H1 (cell line): ENCODE measurements around the gene EEIG1. TPM values are rescaled to one million over a fixed set of nuclear protein-coding genes. Genes with fewer than 3 reads are reported as not detected.

Source experiments
- CTCF ChIA-PET: fragments of 300-600 bp; sonication (Branson Sonifier 250); formaldehyde crosslinking; loops from one replicate; lab custom pipeline; 2021; ENCODE audit not compliant: partially characterized antibody; lab: Charles Lee
- POLR2A ChIA-PET: fragments of 300-600 bp; sonication (Branson Sonifier 250); formaldehyde crosslinking; loops from one replicate; lab custom pipeline; 2021; ENCODE audit warnings: inconsistent platforms; ENCODE audit not compliant: partially characterized antibody; lab: Charles Lee
- DNase-seq, 2 experiments: peaks; one replicate each; pipeline versions ENCODE4 v3.0.0 to v3.0.0-alpha.2; 2010 to 2022; ENCODE audit warnings: low spot score in 2 of 2, low read depth in 1 of 2, mixed read lengths in 1 of 2
- FAIRE-seq: peaks from 2 replicates; lab custom pipeline; 2011; peaks lifted over from hg19 to GRCh38; lab: Jason Lieb, UNC
- H2AFZ ChIP-seq: 2 replicates; pipeline ENCODE4 v1.8.1; 2012; ENCODE audit warnings: low read length, inconsistent platforms
- H2AK5ac ChIP-seq: 2 replicates; pipeline ENCODE4 v1.6.1; 2013; ENCODE audit warnings: low read depth, low read length
- H2BK120ac ChIP-seq: replicated peaks from 2 replicates; pipeline ENCODE3; 2013; ENCODE audit warnings: low read depth, low read length, inconsistent platforms
- H2BK12ac ChIP-seq: 2 replicates; pipeline ENCODE4 v1.6.1; 2013; ENCODE audit warnings: low read depth, low read length
- H2BK15ac ChIP-seq: 2 replicates; pipeline ENCODE4 v1.6.1; 2013; ENCODE audit warnings: low read length
- H2BK20ac ChIP-seq: 2 replicates; pipeline ENCODE4 v1.6.1; 2013; ENCODE audit warnings: low read length
- H2BK5ac ChIP-seq: 2 replicates; pipeline ENCODE4 v1.6.1; 2013; ENCODE audit warnings: low read depth, low read length
- H3K14ac ChIP-seq: 2 replicates; pipeline ENCODE4 v1.6.1; 2013; ENCODE audit warnings: inconsistent platforms; ENCODE audit not compliant: insufficient read length
- H3K18ac ChIP-seq: 2 replicates; pipeline ENCODE4 v1.6.1; 2013; ENCODE audit warnings: low read length; ENCODE audit errors: extremely low read depth
- H3K23ac ChIP-seq: 2 replicates; pipeline ENCODE4 v1.6.1; 2013; ENCODE audit warnings: inconsistent platforms; ENCODE audit not compliant: insufficient read length
- H3K23me2 ChIP-seq: 2 replicates; pipeline ENCODE4 v1.6.1; 2013; ENCODE audit warnings: low read depth, low read length
- H3K27ac ChIP-seq: 2 replicates; pipeline ENCODE4 v1.6.1; 2011; ENCODE audit warnings: low read depth, low read length, inconsistent platforms
- H3K27me3 ChIP-seq, 4 experiments: replicated peaks in 1 of 4; 1 replicate in 1 of 4; 2 replicates in 3 of 4; pipeline versions ENCODE4 v1.6.1 to v1.8.1; 2011 to 2013; ENCODE audit warnings: low read length in 3 of 4, mild to moderate bottlenecking in 3 of 4, inconsistent platforms in 2 of 4, mixed read lengths in 2 of 4, moderate library complexity in 1 of 4; ENCODE audit not compliant: control insufficient read depth in 3 of 4, insufficient read depth in 3 of 4; ENCODE audit errors: extremely low read depth in 1 of 4
- H3K36me3 ChIP-seq, 4 experiments: 2 replicates each; pipeline versions ENCODE4 v1.6.1 to v1.8.1; 2011 to 2013; ENCODE audit warnings: mild to moderate bottlenecking in 4 of 4, low read length in 3 of 4, moderate library complexity in 2 of 4, control low read depth in 1 of 4, inconsistent platforms in 1 of 4; ENCODE audit not compliant: insufficient read depth in 4 of 4, control insufficient read depth in 2 of 4
- H3K4ac ChIP-seq: replicated peaks from 2 replicates; pipeline ENCODE3; 2013; ENCODE audit warnings: low read length, low read depth, mixed read lengths, inconsistent platforms; ENCODE audit not compliant: insufficient read length
- H3K4me1 ChIP-seq, 4 experiments: replicated peaks in 1 of 4; 1 replicate in 1 of 4; 2 replicates in 3 of 4; pipeline versions ENCODE4 v1.6.1 to v1.8.1; 2011 to 2013; ENCODE audit warnings: low read length in 3 of 4, inconsistent platforms in 2 of 4, mixed read lengths in 1 of 4; ENCODE audit not compliant: insufficient read depth in 4 of 4, control insufficient read depth in 3 of 4
- H3K4me2 ChIP-seq, 2 experiments: 2 replicates each; pipeline versions ENCODE4 v1.6.1 to v1.8.1; 2011 to 2013; ENCODE audit warnings: low read depth in 2 of 2, low read length in 2 of 2, control low read depth in 1 of 2, inconsistent platforms in 1 of 2, mild to moderate bottlenecking in 1 of 2; ENCODE audit not compliant: insufficient read depth in 1 of 2
- H3K4me3 ChIP-seq, 4 experiments: fragments of 200-600, 300-600 bp in 1 of 4; sonication (generic), shearing (Covaris generic), sonication (Bioruptor Twin) in 1 of 4; 2 replicates each; pipeline versions ENCODE4 v1.5.1 to v1.8.1; 2011 to 2016; ENCODE audit warnings: low read length in 4 of 4, low read depth in 3 of 4, control low read depth in 2 of 4, inconsistent platforms in 2 of 4, mild to moderate bottlenecking in 2 of 4, mixed read lengths in 1 of 4, moderate library complexity in 1 of 4; ENCODE audit not compliant: insufficient read depth in 2 of 4; ENCODE audit errors: extremely low read depth in 1 of 4
- H3K56ac ChIP-seq: replicated peaks from 2 replicates; pipeline ENCODE3; 2013; ENCODE audit warnings: low read depth, mild to moderate bottlenecking, mixed read lengths, low read length, inconsistent platforms; ENCODE audit not compliant: insufficient read length
- H3K79me1 ChIP-seq: 2 replicates; pipeline ENCODE4 v1.6.1; 2013; ENCODE audit warnings: low read depth, low read length, control low read depth
- H3K79me2 ChIP-seq, 2 experiments: 2 replicates each; pipeline versions ENCODE4 v1.6.1 to v1.8.1; 2012 to 2013; ENCODE audit warnings: low read length in 2 of 2, mild to moderate bottlenecking in 2 of 2, inconsistent platforms in 1 of 2; ENCODE audit not compliant: insufficient read depth in 2 of 2, control insufficient read depth in 1 of 2
- H3K9ac ChIP-seq, 4 experiments: replicated peaks in 1 of 4; 1 replicate in 1 of 4; 2 replicates in 3 of 4; pipeline versions ENCODE4 v1.6.1 to v1.8.1; 2011 to 2013; ENCODE audit warnings: low read depth in 3 of 4, low read length in 3 of 4, control low read depth in 2 of 4, mild to moderate bottlenecking in 2 of 4, moderate library complexity in 2 of 4, inconsistent platforms in 1 of 4; ENCODE audit errors: extremely low read depth in 1 of 4
- H3K9me3 ChIP-seq, 2 experiments: 2 replicates each; pipeline versions ENCODE4 v1.6.1 to v1.8.1; 2012 to 2013; ENCODE audit warnings: mild to moderate bottlenecking in 2 of 2, moderate library complexity in 2 of 2, control low read depth in 1 of 2, inconsistent platforms in 1 of 2, low read depth in 1 of 2, low read length in 1 of 2, mixed read lengths in 1 of 2; ENCODE audit not compliant: insufficient read depth in 2 of 2
- H4K20me1 ChIP-seq, 2 experiments: replicated peaks in 1 of 2; 2 replicates each; pipeline versions ENCODE3 to v1.8.1; 2011 to 2013; ENCODE audit warnings: inconsistent platforms in 2 of 2, low read length in 2 of 2, mild to moderate bottlenecking in 1 of 2; ENCODE audit not compliant: insufficient read depth in 2 of 2, control insufficient read depth in 1 of 2
- H4K5ac ChIP-seq: 2 replicates; pipeline ENCODE4 v1.6.1; 2013; ENCODE audit warnings: low read length, low read depth, mixed read lengths, inconsistent platforms; ENCODE audit not compliant: insufficient read length
- H4K8ac ChIP-seq: 2 replicates; pipeline ENCODE4 v1.8.0; 2013; ENCODE audit warnings: mild to moderate bottlenecking, moderate library complexity, low read length, inconsistent platforms; ENCODE audit not compliant: insufficient read depth; ENCODE audit errors: extremely low read depth
- H4K91ac ChIP-seq: replicated peaks from 2 replicates; pipeline ENCODE3; 2013; ENCODE audit warnings: low read length, mixed read lengths, inconsistent platforms; ENCODE audit not compliant: insufficient read length
- HDAC6 ChIP-seq: IDR thresholded peaks from one replicate; pipeline ENCODE4 v1.7.1; 2012; ENCODE audit warnings: low read depth, mild to moderate bottlenecking, inconsistent platforms, low read length, moderate library complexity
- JUN ChIP-seq: IDR thresholded peaks from 2 replicates; pipeline ENCODE4 v1.6.1; 2011; ENCODE audit warnings: low read depth, mild to moderate bottlenecking, improper control_type of control experiment, low read length
- KDM1A ChIP-seq: fragments of 200-600, 300-600 bp; sonication (generic); IDR thresholded peaks from 2 replicates; pipeline ENCODE4 v1.7.1; 2016; ENCODE audit warnings: mild to moderate bottlenecking, low read length, borderline replicate concordance
- POU5F1 ChIP-seq: IDR thresholded peaks from 2 replicates; pipeline ENCODE4 v1.6.1; 2011; ENCODE audit warnings: low read depth, mild to moderate bottlenecking, low read length, moderate library complexity
- RNF2 ChIP-seq: fragments of 200-900, 300-1000 bp; sonication (generic); IDR thresholded peaks from 2 replicates; pipeline ENCODE4 v1.7.1; 2016; ENCODE audit warnings: borderline replicate concordance, low read depth, mild to moderate bottlenecking, antibody characterized with exemption, low read length; ENCODE audit not compliant: poor library complexity, severe bottlenecking; ENCODE audit errors: missing control alignments
- SIN3A ChIP-seq, 2 experiments: IDR thresholded peaks in 1 of 2; conservative IDR thresholded peaks in 1 of 2; 2 replicates each; pipeline ENCODE4 v1.6.1; 2011 to 2012; ENCODE audit warnings: low read length in 2 of 2, improper control_type of control experiment in 1 of 2, low read depth in 1 of 2, mild to moderate bottlenecking in 1 of 2
- SUZ12 ChIP-seq: fragments of 200-600 bp; sonication (generic); IDR thresholded peaks from 2 replicates; pipeline ENCODE4 v1.6.1; 2012; ENCODE audit warnings: mild to moderate bottlenecking, inconsistent platforms, low read length, moderate library complexity, mixed read lengths
- WGBS, 2 experiments: shearing (Covaris generic) in 1 of 2; methylation state at CpG; one replicate each; pipeline versions ENCODE4 v1.1.6 to v1.1.7; 2013 to 2015; ENCODE audit warnings: low lambda C conversion rate in 2 of 2, mixed read lengths in 2 of 2, inconsistent platforms in 1 of 2, low coverage in 1 of 2, missing lambda C conversion rate in 1 of 2; ENCODE audit not compliant: insufficient replicate concordance in 2 of 2, insufficient coverage in 1 of 2, insufficient read length in 1 of 2; ENCODE audit errors: extremely low coverage in 1 of 2, missing lambda C conversion rate in 1 of 2; 5-methylcytosine and 5-hydroxymethylcytosine counted together
- polyA plus RNA-seq, 7 experiments: library from polyadenylated mRNA; depleted of rRNA in 3 of 7; stranded (reverse) in 5 of 7; unstranded in 2 of 7; fragments of >200 nt in 5 of 7; fragments of 200-250 nt in 2 of 7; gene quantifications; 1 replicate in 5 of 7; 2 replicates in 1 of 7; 4 replicates in 1 of 7; pipeline versions ENCODE4 v1.2.1 to v1.2.3, GENCODE V29; 2011 to 2013; ENCODE audit warnings: missing spikeins in 2 of 7, mixed read lengths in 2 of 7
- total RNA-seq: library from RNA; stranded (reverse); fragmentation: NEBNext Ultra II Directional; extraction: Animal tissue kit (Norgen Biotek cat#: 25700); gene quantifications from 2 replicates; pipeline ENCODE4 v1.2.1, GENCODE V29; 2021
- TF ChIP-seq, protein P1 (sequence below): IDR thresholded peaks from 2 replicates; pipeline ENCODE4 v1.6.1; 2011; ENCODE audit warnings: low read length, improper control_type of control experiment

The EEIG1 gene
- total and polyA plus RNA-seq, 2 of the 8 experiments (the other 6 are each of a cell fraction or from before 2014, with no cell fraction given): 29.8 to 50.8 TPM

DNA sequence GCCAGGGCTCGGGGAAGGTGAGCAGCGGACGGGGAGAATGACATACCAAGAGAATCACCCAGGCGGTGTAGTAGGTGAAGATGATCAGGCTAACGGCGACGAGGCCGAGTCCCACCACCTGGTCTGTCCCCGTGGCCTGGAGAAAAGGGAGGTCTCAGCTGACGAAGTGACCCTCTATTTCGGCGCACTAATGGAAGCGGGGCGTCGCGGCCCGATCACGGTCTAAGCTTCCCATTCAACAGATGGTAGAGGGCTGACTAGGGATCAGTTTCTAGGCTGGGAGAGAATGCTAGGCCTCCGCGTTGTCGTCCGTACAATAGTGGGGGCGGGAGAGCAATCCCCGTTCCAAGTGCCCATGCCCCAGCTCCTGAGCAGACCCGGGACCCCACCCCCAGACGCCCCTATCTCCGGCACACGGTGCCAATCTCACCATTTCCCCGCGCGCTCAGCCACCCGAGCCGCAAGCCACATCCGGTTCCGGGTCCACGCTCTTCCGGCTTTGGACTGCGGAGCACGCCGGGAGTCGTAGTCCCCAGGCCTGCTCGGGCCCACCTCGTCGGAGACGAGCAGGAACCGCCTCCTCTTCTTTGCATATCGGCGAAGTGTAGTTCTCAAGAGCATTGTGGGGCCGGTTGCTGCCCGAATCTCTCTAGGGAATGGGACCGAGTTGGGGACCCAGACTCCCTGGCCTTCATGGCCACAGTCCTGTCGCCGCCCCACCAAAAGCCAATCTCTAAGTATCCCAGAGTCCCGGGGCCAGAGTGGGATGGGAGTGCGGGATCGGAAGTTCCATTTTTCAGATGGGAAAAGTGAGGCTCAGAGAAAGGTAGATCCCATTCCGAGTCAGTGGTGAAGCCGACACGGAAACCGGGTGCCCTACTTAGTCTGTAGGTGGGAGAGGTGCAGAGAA, 43.1 kb downstream of the EEIG1 start, which contains the start of gene DPM2:
DPM2 (minus strand) TSS at position 467 of the 910 bp plus-strand sequence; CDS start at position 433, 34 bp downstream.
- peak within 1 kb of the TSS; percentile 84 to 95 for H3K4me2 ChIP-seq
- H3K79me1 ChIP-seq: peaks cover 10% of the 10 kb centered on the region
- H2BK120ac ChIP-seq: no peak within 1 kb of the TSS
- peak within 1 kb of the TSS; percentile 72 for H2AK5ac ChIP-seq
- no peak within 1 kb of the TSS for H2BK20ac ChIP-seq
- CTCF ChIA-PET: interaction anchor here (1.3 to 35.5 kb wide), 3 partner anchors 16 to 93 kb away, joined by 3 to 825 read pairs (median 143); no protein-coding TSS in a partner anchor
- H2BK5ac ChIP-seq: peak within 1 kb of the TSS; percentile 81
- peaks cover 0 to 15% of the 10 kb centered on the region in 2 experiments; a peak in 1 of 4 replicates for H3K79me2 ChIP-seq
- H3K23me2 ChIP-seq: peaks cover 13% of the 10 kb centered on the region; the same call in 1 of the 2 replicates
- H4K5ac ChIP-seq: peak within 1 kb of the TSS; percentile 72
- H3K36me3 ChIP-seq: peaks cover 0 to 11% (median 5%) of the 10 kb centered on the region in 4 experiments; a peak in 6 of 8 replicates
- H4K91ac ChIP-seq: peak within 1 kb of the TSS; percentile 38
- H3K18ac ChIP-seq: peak within 1 kb of the TSS; percentile 87
- peak within 1 kb of the TSS; percentile 76 to 98 (median 88) for H3K4me3 ChIP-seq
- peak within 1 kb of the TSS; percentile 96 for H4K8ac ChIP-seq
- H3K9me3 ChIP-seq: no peaks in the 10 kb centered on the region
- H3K4ac ChIP-seq: peak within 1 kb of the TSS; percentile 90
- peak within 1 kb of the TSS; percentile 46; the same call in 1 of the 2 replicates for H3K27ac ChIP-seq
- H3K23ac ChIP-seq: no peak within 1 kb of the TSS
- peak in 1 of 2 experiments; percentile 83 for DNase-seq
- WGBS, 2 experiments: 7% methylated on average over 58 of the region's 60 CpGs; no CpG with 5 or more reads in 1 of the 2 experiments
- no peaks in the 10 kb centered on the region for H3K27me3 ChIP-seq
- peak within 1 kb of the TSS; percentile 61; the same call in 1 of the 2 replicates for H2BK15ac ChIP-seq
- H4K20me1 ChIP-seq: peaks cover 1 to 22% of the 10 kb centered on the region in 2 experiments
- 0 out of 2 replicates have a peak within 1 kb of the TSS, but pooled peaks have one; percentile 68 for H2BK12ac ChIP-seq
- peak within 1 kb of the TSS; percentile 43 to 80 (median 68) for H3K9ac ChIP-seq
- FAIRE-seq: no peak
- H3K14ac ChIP-seq: no peak within 1 kb of the TSS
- peak within 1 kb of the TSS; percentile 42 for H3K56ac ChIP-seq
- peak within 1 kb of the TSS; percentile 54; the same call in 1 of the 2 replicates for H2AFZ ChIP-seq
- POLR2A ChIA-PET: interaction anchor here (0.8 to 1.4 kb wide), 9 partner anchors 9 to 160 kb away, joined by 3 to 4 read pairs (median 4); no protein-coding TSS in a partner anchor
- peaks cover 0 to 19% (median 14%) of the 10 kb centered on the region in 4 experiments; a peak in 6 of 7 replicates for H3K4me1 ChIP-seq
- TF ChIP-seq POU5F1 (no peak), JUN (no peak), KDM1A (peak; percentile 98), SUZ12 (no peak), HDAC6 (no peak), RNF2 (no peak), SIN3A (conservative IDR thresholded peaks at IDR 0.05 in 1 of 2, IDR thresholded peaks at IDR 0.05 in 1 of 2; ENCODE audit: low read depth in 1 of 2, low read length in 2 of 2) (peak in 1 of 2 experiments; percentile 74; a peak in 2 of 4 replicates)
- TF ChIP-seq, protein P1, sequence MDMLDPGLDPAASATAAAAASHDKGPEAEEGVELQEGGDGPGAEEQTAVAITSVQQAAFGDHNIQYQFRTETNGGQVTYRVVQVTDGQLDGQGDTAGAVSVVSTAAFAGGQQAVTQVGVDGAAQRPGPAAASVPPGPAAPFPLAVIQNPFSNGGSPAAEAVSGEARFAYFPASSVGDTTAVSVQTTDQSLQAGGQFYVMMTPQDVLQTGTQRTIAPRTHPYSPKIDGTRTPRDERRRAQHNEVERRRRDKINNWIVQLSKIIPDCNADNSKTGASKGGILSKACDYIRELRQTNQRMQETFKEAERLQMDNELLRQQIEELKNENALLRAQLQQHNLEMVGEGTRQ: no peak
